Measurements from ENCODE around the gene CELSR3. TPM values are rescaled to one million over a fixed set of nuclear protein-coding genes. Genes with fewer than 3 reads are reported as not detected.
A peak's percentile ranks its signal among the peaks of the same experiment; 100 is the strongest.

CELSR3 gene
- total and polyA plus RNA-seq, 2 of the 4 experiments (the other 2 are of a cell fraction), result 0.18 to 0.63 TPM

DNA sequence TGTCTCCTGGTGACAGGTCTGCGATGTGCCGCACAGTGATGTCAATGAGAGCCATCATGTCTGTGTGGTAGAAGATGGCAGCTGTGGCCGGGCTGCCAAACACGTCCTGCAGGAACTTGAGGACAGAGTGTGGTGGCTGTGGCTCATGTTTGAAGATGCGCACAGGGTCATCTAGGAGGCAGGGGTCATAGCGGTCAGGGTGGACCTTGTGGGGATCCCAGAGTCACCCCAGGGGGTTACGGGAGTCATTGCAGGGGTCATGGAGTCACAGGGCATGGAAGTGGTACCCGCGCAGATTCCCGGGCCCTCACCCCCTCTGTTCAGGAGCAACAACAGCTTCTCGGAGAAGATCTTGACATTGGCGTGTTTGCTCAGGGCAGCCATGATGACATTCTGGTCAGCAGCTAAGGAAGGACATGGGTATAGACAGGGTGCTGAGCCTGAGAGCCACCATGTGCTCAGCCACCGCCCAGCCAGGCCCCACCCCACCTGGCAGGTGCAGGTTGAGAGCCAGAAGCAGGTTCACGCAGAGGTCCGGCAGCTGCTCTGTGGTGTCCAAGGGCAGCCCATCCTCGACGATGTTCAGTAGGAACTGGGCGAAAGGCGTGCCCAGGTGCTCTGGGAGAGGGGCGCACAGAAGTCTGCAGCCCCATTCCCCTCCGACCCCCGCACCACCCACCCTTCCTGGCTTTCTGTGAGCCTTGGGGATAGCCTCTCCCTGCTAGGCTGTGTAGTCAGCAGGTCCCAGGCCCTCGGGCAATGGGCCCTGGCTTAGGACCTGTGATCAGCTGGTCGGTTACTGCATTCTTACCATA, 16.1 kb upstream of the CELSR3 start:
- Histone ChIP-seq H2BK20ac (ENCODE audit: low read depth, low read length) (peak overlapping the region; percentile 88; the same call in 1 of the 2 replicates), H3K14ac (replicated peaks; ENCODE audit: low read depth, low read length) (peak overlapping the region; percentile 68; the same call in 1 of the 2 replicates), H2AK9ac (replicated peaks; ENCODE audit: low read depth, low read length, poor library complexity) (peak overlapping the region; percentile 80), H2BK15ac (ENCODE audit: low read depth, low read length) (peak overlapping the region; percentile 33; the same call in 2 of the 3 replicates), H3K56ac (ENCODE audit: extremely low read depth, insufficient read depth, low read length) (no peak overlapping the region), H3K9me1 (ENCODE audit: insufficient read depth, low read length) (peaks cover 45% of the 10 kb centered on the region), H3K27me3 (ENCODE audit: control insufficient read depth, insufficient read depth, low read length) (no peaks in the 10 kb centered on the region), H4K20me1 (ENCODE audit: insufficient read depth, low read length) (peaks cover 19% of the 10 kb centered on the region), H3K9me3 (ENCODE audit: control insufficient read depth, insufficient read depth, low read length) (no peaks in the 10 kb centered on the region), H4K91ac (ENCODE audit: insufficient read depth, low read depth, low read length) (peak overlapping the region; percentile 75), H3K36me3 (ENCODE audit: control insufficient read depth, insufficient read depth, low read length) (peaks cover 72% of the 10 kb centered on the region), H4K8ac (ENCODE audit: low read depth in 2 of 2, low read length in 2 of 2) (peak overlapping the region in 1 of 2 experiments; percentile 65; a peak in 2 of 4 replicates), H3K4ac (ENCODE audit: low read depth, low read length) (peak overlapping the region; percentile 80), H3K27ac (ENCODE audit: insufficient read depth, low read length) (peak overlapping the region; percentile 86), H2BK120ac (ENCODE audit: low read depth, low read length) (peak overlapping the region; percentile 91), H3K79me1 (ENCODE audit: low read depth in 1 of 2, low read length in 2 of 2) (peaks cover 6 to 51% of the 10 kb centered on the region in 2 experiments; a peak in 3 of 4 replicates), H4K5ac (ENCODE audit: low read depth, low read length) (peak overlapping the region; percentile 32; the same call in 1 of the 2 replicates), H2AK5ac (ENCODE audit: low read depth, low read length) (peak overlapping the region; percentile 97), H2AFZ (replicated peaks; ENCODE audit: low read length, poor library complexity) (peak overlapping the region; percentile 18), H3K4me3 (ENCODE audit: insufficient read depth, low read depth, low read length) (no peak overlapping the region), H3K4me1 (ENCODE audit: control insufficient read depth, insufficient read depth, low read length) (peaks cover 23% of the 10 kb centered on the region), H2BK5ac (ENCODE audit: low read depth, low read length, poor library complexity, severe bottlenecking) (peak overlapping the region; percentile 83), H3K9ac (ENCODE audit: low read depth, low read length) (no peak overlapping the region), H3K18ac (ENCODE audit: low read depth, low read length) (peak overlapping the region; percentile 28; the same call in 1 of the 2 replicates), H3K4me2 (ENCODE audit: low read depth, low read length) (no peak overlapping the region), H3K23ac (ENCODE audit: low read depth, low read length) (no peak overlapping the region)
- BruUV-seq (replicated peaks), result no TSS peak
- POLR2A ChIA-PET (ENCODE audit: unreplicated experiment), result no interaction called here
- 97% methylated on average over 16 of the region's 24 CpGs; no CpG with 5 or more reads in 1 of the 2 experiments for WGBS, 2 experiments (ENCODE audit: extremely low coverage in 2 of 2, insufficient read length in 1 of 2)
- dilution Hi-C loops (cut with HindIII; ENCODE audit: low sequenced_read_pairs, unreplicated experiment) (no loop called here), in situ Hi-C loops (cut with MboI; ENCODE audit: low sequenced_read_pairs) (no loop called here), intact Hi-C loops (cut with micrococcal nuclease) (loop anchor here (2.0 kb wide), 1 partner anchor 14 kb away; no protein-coding TSS in a partner anchor)
- ATAC-seq (ENCODE audit: low read depth) (no peak), DNase-seq (no peak)
- CTCF ChIA-PET, result interaction anchor here (1.2 kb wide), 1 partner anchor 10 kb away, joined by 3 read pairs; no protein-coding TSS in a partner anchor
- TF ChIP-seq RFX5 (IDR thresholded peaks at IDR 0.05; ENCODE audit: low read depth, low read length), result no peak
- TF ChIP-seq NFE2L2 (IDR thresholded peaks at IDR 0.05; ENCODE audit: low read depth, low read length), result no peak
- TF ChIP-seq, protein P1, sequence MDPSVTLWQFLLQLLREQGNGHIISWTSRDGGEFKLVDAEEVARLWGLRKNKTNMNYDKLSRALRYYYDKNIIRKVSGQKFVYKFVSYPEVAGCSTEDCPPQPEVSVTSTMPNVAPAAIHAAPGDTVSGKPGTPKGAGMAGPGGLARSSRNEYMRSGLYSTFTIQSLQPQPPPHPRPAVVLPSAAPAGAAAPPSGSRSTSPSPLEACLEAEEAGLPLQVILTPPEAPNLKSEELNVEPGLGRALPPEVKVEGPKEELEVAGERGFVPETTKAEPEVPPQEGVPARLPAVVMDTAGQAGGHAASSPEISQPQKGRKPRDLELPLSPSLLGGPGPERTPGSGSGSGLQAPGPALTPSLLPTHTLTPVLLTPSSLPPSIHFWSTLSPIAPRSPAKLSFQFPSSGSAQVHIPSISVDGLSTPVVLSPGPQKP (IDR thresholded peaks at IDR 0.05; ENCODE audit: borderline replicate concordance, low read depth, low read length), result no peak
- no peak for TF ChIP-seq SMC3 (IDR thresholded peaks at IDR 0.05; ENCODE audit: low read depth, low read length)
- no peak for TF ChIP-seq CTCF (conservative IDR thresholded peaks at IDR 0.05; ENCODE audit: low read depth, low read length)
- TF ChIP-seq MAFK (IDR thresholded peaks at IDR 0.05; ENCODE audit: low read depth, low read length), result no peak
- no peak for TF ChIP-seq USF2 (IDR thresholded peaks at IDR 0.05; ENCODE audit: low read depth, low read length)
- TF ChIP-seq MXI1 (IDR thresholded peaks at IDR 0.05; ENCODE audit: borderline replicate concordance, low read depth, low read length), result no peak
- no peak for TF ChIP-seq FOS (IDR thresholded peaks at IDR 0.05; ENCODE audit: low read depth, low read length)
- TF ChIP-seq RCOR1 (IDR thresholded peaks at IDR 0.05; ENCODE audit: insufficient replicate concordance, low read length), result no peak
- TF ChIP-seq BHLHE40 (IDR thresholded peaks at IDR 0.05; ENCODE audit: low read depth, low read length), result no peak
